Esophagus mucosa (tissue), 1 donor: ENCODE data around the gene CD80. TPM values are rescaled to one million over a fixed set of nuclear protein-coding genes. Genes with fewer than 3 reads are reported as not detected.
"Not testable (repeated sequence)": the region's sequence is repeated elsewhere in the genome, so short reads cannot be mapped to it uniquely, and the experiment has no call there.

Source experiments
- ATAC-seq: fragments of 200-7000 bp; cut with Tn5 transposase; one replicate; pipeline ENCODE4 v1.9.1; 2020
- total RNA-seq: library from RNA; stranded (reverse); gene quantifications from one replicate; pipeline ENCODE4 v1.2.4, GENCODE V29; 2023
- donor health status: DM: yes; HTN: yes; CAD: no.

Gene CD80
- total RNA-seq, 1 donor from 2014 or later: 0.08 TPM

- peak; percentile 55 for ATAC-seq
Observed at GRCh38 chr3:119580067-119580760, 20.8 kb upstream of the CD80 start.

- ATAC-seq: peak; percentile 93
Observed at GRCh38 chr3:119579366-119580066, 20.1 kb upstream of the CD80 start, which contains the start of gene ADPRH. Gene ADPRH (plus strand): TSS chr3:119579492. CDS start chr3:119582170, 2,678 bp downstream.

GRCh38 chr3:119575507-119575906 is 16.1 kb upstream of the CD80 start:
- no peak for ATAC-seq

- no peak for ATAC-seq
Observed at GRCh38 chr3:119571688-119572087, 12.3 kb upstream of the CD80 start.

- ATAC-seq: no peak
Observed at GRCh38 chr3:119571230-119571629, 11.8 kb upstream of the CD80 start.

GRCh38 chr3:119570229-119570628 is 10.8 kb upstream of the CD80 start:
- ATAC-seq: no peak

- no peak for ATAC-seq
Observed at GRCh38 chr3:119569156-119569555, 9.7 kb upstream of the CD80 start.

- not testable (repeated sequence) for ATAC-seq
Observed at GRCh38 chr3:119563334-119563733, 3.9 kb upstream of the CD80 start.

- peak; percentile 57 for ATAC-seq
Observed at GRCh38 chr3:119562307-119562961, 3.0 kb upstream of the CD80 start.

GRCh38 chr3:119560160-119560559 is 746 bp upstream of the CD80 start:
- no peak for ATAC-seq

GRCh38 chr3:119558626-119559317 is 642 bp downstream of the CD80 start:
- ATAC-seq: no peak

- ATAC-seq: no peak
Observed at GRCh38 chr3:119557877-119558269, 1.5 kb downstream of the CD80 start.

- no peak for ATAC-seq
Observed at GRCh38 chr3:119557192-119557876, 2.1 kb downstream of the CD80 start.

GRCh38 chr3:119555929-119556328 is 3.5 kb downstream of the CD80 start:
- no peak for ATAC-seq

GRCh38 chr3:119555309-119555735 is 4.1 kb downstream of the CD80 start:
- ATAC-seq: no peak

- no peak for ATAC-seq
Observed at GRCh38 chr3:119553823-119554415, 5.5 kb downstream of the CD80 start.

- ATAC-seq: not testable (repeated sequence)
Observed at GRCh38 chr3:119552928-119553327, 6.5 kb downstream of the CD80 start.

- no peak for ATAC-seq
Observed at GRCh38 chr3:119551598-119551997, 7.8 kb downstream of the CD80 start.

- ATAC-seq: no peak
Observed at GRCh38 chr3:119550192-119550910, 9.1 kb downstream of the CD80 start.

- ATAC-seq: no peak
Observed at GRCh38 chr3:119548341-119548740, 11.1 kb downstream of the CD80 start.

- ATAC-seq: no peak
Observed at GRCh38 chr3:119547227-119547626, 12.2 kb downstream of the CD80 start.
